ENCODE results near the gene PTS. TPM values are rescaled to one million over a fixed set of nuclear protein-coding genes. Genes with fewer than 3 reads are reported as not detected.
A peak's percentile ranks its signal among the peaks of the same experiment; 100 is the strongest.

PTS gene
- total RNA-seq, 1 experiment from 2014 or later, result 59.4 TPM

GRCh38 chr11:112278803-112279202 is 52.6 kb downstream of the PTS start:
- DNase-seq (ENCODE audit: low read depth, low spot score), result no peak
- in situ Hi-C loops (cut with HindIII; ENCODE audit: low pct_unique_long_range_greater_than_20kb, low sequenced_read_pairs), result no loop called here

DNA sequence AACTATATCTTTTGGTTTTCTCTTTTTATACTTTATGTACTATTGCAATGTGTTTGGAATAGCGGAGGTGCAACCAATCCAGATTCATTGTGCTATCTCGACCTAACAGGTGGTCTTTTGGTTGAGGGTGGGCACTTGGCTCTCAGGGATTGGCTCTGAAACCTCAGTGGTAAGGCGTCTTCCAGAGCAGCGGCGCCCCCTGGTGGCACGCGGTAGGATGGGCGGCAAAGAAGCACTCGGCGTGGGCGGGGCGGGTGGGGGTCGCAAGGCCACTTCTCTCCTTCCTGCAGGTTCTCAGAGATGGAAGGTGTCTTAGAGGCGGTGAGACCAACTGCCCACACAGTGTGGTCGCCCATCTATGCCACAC is 53.7 kb downstream of the PTS start:
- in situ Hi-C loops (cut with HindIII; ENCODE audit: low pct_unique_long_range_greater_than_20kb, low sequenced_read_pairs), result no loop called here
- peak; percentile 59 for DNase-seq (ENCODE audit: low read depth, low spot score)

- in situ Hi-C loops (cut with HindIII; ENCODE audit: low pct_unique_long_range_greater_than_20kb, low sequenced_read_pairs), result no loop called here
- peak; percentile 83 for DNase-seq (ENCODE audit: low read depth, low spot score)
These were observed 54.3 kb downstream of the PTS start for GRCh38 chr11:112280268-112281126.

DNA sequence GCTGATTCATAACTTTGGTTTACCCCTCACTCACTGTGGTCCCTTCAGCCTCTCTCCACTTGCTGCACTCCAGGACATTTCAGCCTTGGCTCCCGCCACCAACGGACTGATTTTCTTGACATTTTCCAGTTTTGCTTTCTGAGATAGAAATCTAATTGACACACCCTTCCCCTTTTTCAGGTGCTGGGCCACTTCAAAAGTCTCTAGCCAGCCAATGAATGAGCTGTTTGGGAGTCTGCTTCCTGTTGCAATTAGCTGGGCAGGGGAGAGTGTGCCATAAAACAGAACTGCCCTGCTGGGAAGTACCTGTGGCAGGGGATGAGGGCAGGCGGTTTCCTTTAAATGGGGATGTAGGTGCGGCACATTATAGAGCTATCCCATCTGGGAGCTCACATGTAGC is 55.5 kb downstream of the PTS start:
- in situ Hi-C loops (cut with HindIII; ENCODE audit: low pct_unique_long_range_greater_than_20kb, low sequenced_read_pairs), result no loop called here
- DNase-seq (ENCODE audit: low read depth, low spot score), result no peak

Small RNA genes lying within 50 kb of the gene (small RNA-seq; reads per million reads assigned to genes)
- 0 reads per million in 2 experiments for gene MRPS36P4

Other genes starting within 250 kb of the PTS start
- 50.2 and 51.1 TPM in 2 replicates for gene DLAT, start 201.0 kb upstream of the PTS start, total RNA-seq (2014; rRNA removed; shearing (Covaris generic))
- gene PIH1D2, start 152.4 kb upstream of the PTS start, total RNA-seq (2014; rRNA removed; shearing (Covaris generic)), result 1.1 TPM in 2 replicates
- 21.6 and 24.1 TPM in 2 replicates for gene NKAPD1, start 152.1 kb upstream of the PTS start, total RNA-seq (2014; rRNA removed; shearing (Covaris generic))
- gene TIMM8B, start 139.7 kb upstream of the PTS start, total RNA-seq (2014; rRNA removed; shearing (Covaris generic)), result 73.0 and 82.7 TPM in 2 replicates
- gene SDHD, start 139.6 kb upstream of the PTS start, total RNA-seq (2014; rRNA removed; shearing (Covaris generic)), result 169 and 200 TPM in 2 replicates
- 0.71 and 1.3 TPM in 2 replicates for gene IL18, start 62.3 kb upstream of the PTS start, total RNA-seq (2014; rRNA removed; shearing (Covaris generic))
- 0.43 and 0.48 TPM in 2 replicates for gene TEX12, start 59.1 kb upstream of the PTS start, total RNA-seq (2014; rRNA removed; shearing (Covaris generic))
- gene BCO2, start 50.9 kb upstream of the PTS start, total RNA-seq (2014; rRNA removed; shearing (Covaris generic)), result 0.37 and 1.4 TPM in 2 replicates
- gene PLET1, start 34.4 kb downstream of the PTS start, total RNA-seq (2014; rRNA removed; shearing (Covaris generic)), result not detected in 2 replicates

All from SK-MEL-5 (cell line).